ENCODE data around the gene ARL4C.

The ARL4C gene

GRCh38 chr2:234500394-234501006, 3.6 kb upstream of the ARL4C start:
- peak; percentile 41 for DNase-seq (ENCODE audit: low spot score)

GRCh38 chr2:234497594-234498235, 834 bp upstream of the ARL4C start:
- DNase-seq (ENCODE audit: low spot score), result no peak

- DNase-seq (ENCODE audit: low spot score), result peak; percentile 45
Measured at GRCh38 chr2:234496055-234496834, 636 bp downstream of the ARL4C start.

GRCh38 chr2:234495251-234496054, 1.4 kb downstream of the ARL4C start:
- peak; percentile 36 for DNase-seq (ENCODE audit: low spot score)

GRCh38 chr2:234494361-234495250, 2.3 kb downstream of the ARL4C start:
- peak; percentile 22 for DNase-seq (ENCODE audit: low spot score)

GRCh38 chr2:234493796-234494195, 3.1 kb downstream of the ARL4C start:
- no peak for DNase-seq (ENCODE audit: low spot score)

- DNase-seq (ENCODE audit: low spot score), result no peak
Measured at GRCh38 chr2:234492717-234493485, 4.0 kb downstream of the ARL4C start.

GRCh38 chr2:234491897-234492296, 5.0 kb downstream of the ARL4C start:
- DNase-seq (ENCODE audit: low spot score), result no peak

GRCh38 chr2:234491281-234491680, 5.6 kb downstream of the ARL4C start:
- DNase-seq (ENCODE audit: low spot score), result no peak

GRCh38 chr2:234490271-234491091, 6.4 kb downstream of the ARL4C start:
- no peak for DNase-seq (ENCODE audit: low spot score)

- no peak for DNase-seq (ENCODE audit: low spot score)
Measured at GRCh38 chr2:234488913-234489451, 7.9 kb downstream of the ARL4C start.

GRCh38 chr2:234488486-234488885, 8.4 kb downstream of the ARL4C start:
- DNase-seq (ENCODE audit: low spot score), result no peak

GRCh38 chr2:234487356-234487755, 9.5 kb downstream of the ARL4C start:
- DNase-seq (ENCODE audit: low spot score), result no peak

GRCh38 chr2:234483568-234484251, 13.2 kb downstream of the ARL4C start:
- DNase-seq (ENCODE audit: low spot score), result no peak

GRCh38 chr2:234481301-234481700, 15.6 kb downstream of the ARL4C start:
- no peak for DNase-seq (ENCODE audit: low spot score)

- no peak for DNase-seq (ENCODE audit: low spot score)
Measured at GRCh38 chr2:234480337-234480736, 16.5 kb downstream of the ARL4C start.

GRCh38 chr2:234479465-234479864, 17.4 kb downstream of the ARL4C start:
- DNase-seq (ENCODE audit: low spot score), result no peak

GRCh38 chr2:234478121-234478858, 18.6 kb downstream of the ARL4C start:
- DNase-seq (ENCODE audit: low spot score), result no peak

All from hepatic stellate cell (primary cell).